Measurements from ENCODE around the gene TCP11L1. TPM values are rescaled to one million over a fixed set of nuclear protein-coding genes. Genes with fewer than 3 reads are reported as not detected.

Gene TCP11L1
- total RNA-seq, 1 donor from 2014 or later, result 25.0 TPM

- TF ChIP-seq CTCF (conservative IDR thresholded peaks at IDR 0.05), result no peak
- Mint-ChIP-seq H3K27me3 (ENCODE audit: low read depth) (no peaks in the 10 kb centered on the region), H3K4me1 (peaks cover 8% of the 10 kb centered on the region), H3K4me3 (no peak overlapping the region), H3K27ac (ENCODE audit: unreplicated experiment) (no peak overlapping the region), H3K36me3 (ENCODE audit: low read depth) (peaks cover 6% of the 10 kb centered on the region), H3K9me3 (no peaks in the 10 kb centered on the region)
- no peak for DNase-seq (ENCODE audit: low read depth, low spot score)
Measured at GRCh38 chr11:33055375-33055774, 16.0 kb downstream of the TCP11L1 start.

- TF ChIP-seq CTCF (conservative IDR thresholded peaks at IDR 0.05), result no peak
- DNase-seq (ENCODE audit: low read depth, low spot score), result no peak
- peaks cover 8% of the 10 kb centered on the region for H3K4me1 Mint-ChIP-seq
- H3K27me3 Mint-ChIP-seq (ENCODE audit: low read depth), result no peaks in the 10 kb centered on the region
- no peaks in the 10 kb centered on the region for H3K9me3 Mint-ChIP-seq
- no peak overlapping the region for H3K27ac Mint-ChIP-seq (ENCODE audit: unreplicated experiment)
- peaks cover 6% of the 10 kb centered on the region for H3K36me3 Mint-ChIP-seq (ENCODE audit: low read depth)
- H3K4me3 Mint-ChIP-seq, result no peak overlapping the region
Measured at GRCh38 chr11:33057284-33057683, 17.9 kb downstream of the TCP11L1 start.

GRCh38 chr11:33059331-33060007 is 20.1 kb downstream of the TCP11L1 start:
- TF ChIP-seq CTCF (conservative IDR thresholded peaks at IDR 0.05), result no peak
- Mint-ChIP-seq H3K27ac (ENCODE audit: unreplicated experiment) (no peak overlapping the region), H3K4me1 (peaks cover 20% of the 10 kb centered on the region), H3K27me3 (ENCODE audit: low read depth) (no peaks in the 10 kb centered on the region), H3K4me3 (no peak overlapping the region), H3K36me3 (ENCODE audit: low read depth) (peaks cover 6% of the 10 kb centered on the region), H3K9me3 (no peaks in the 10 kb centered on the region)
- DNase-seq (ENCODE audit: low read depth, low spot score), result no peak

- H3K27ac Mint-ChIP-seq (ENCODE audit: unreplicated experiment), result no peak overlapping the region
Measured at GRCh38 chr11:33060271-33060670, 20.9 kb downstream of the TCP11L1 start.

GRCh38 chr11:33062137-33062536 is 22.8 kb downstream of the TCP11L1 start:
- Mint-ChIP-seq H3K27ac (ENCODE audit: unreplicated experiment) (peak overlapping the region; percentile 28), H3K27me3 (ENCODE audit: low read depth) (no peaks in the 10 kb centered on the region), H3K4me3 (no peak overlapping the region), H3K9me3 (no peaks in the 10 kb centered on the region), H3K36me3 (ENCODE audit: low read depth) (peaks cover 11% of the 10 kb centered on the region), H3K4me1 (peaks cover 29% of the 10 kb centered on the region)
- DNase-seq (ENCODE audit: low read depth, low spot score), result no peak
- TF ChIP-seq CTCF (conservative IDR thresholded peaks at IDR 0.05), result no peak

More at GRCh38 chr11:33060271-33060670, 20.9 kb downstream of the TCP11L1 start:
- Mint-ChIP-seq H3K36me3 (ENCODE audit: low read depth) (peaks cover 9% of the 10 kb centered on the region), H3K9me3 (no peaks in the 10 kb centered on the region), H3K27me3 (ENCODE audit: low read depth) (no peaks in the 10 kb centered on the region), H3K4me3 (no peak overlapping the region), H3K4me1 (peaks cover 19% of the 10 kb centered on the region)
- DNase-seq (ENCODE audit: low read depth, low spot score), result no peak
- no peak for TF ChIP-seq CTCF (conservative IDR thresholded peaks at IDR 0.05)
